Stimulated activated CD8-positive, alpha-beta memory T cell treated with anti-CD3 and anti-CD28 coated beads, Interleukin-15, amount 100 ng/mL, for 4 hours (primary cell): ENCODE data around the gene ENO2.

Experiments used
- DNase-seq, 2 donors: peaks; one replicate each; pipeline ENCODE4 v3.0.0-alpha.2; 2020; ENCODE audit warnings: low read depth in 2 of 2

The ENO2 gene

DNA sequence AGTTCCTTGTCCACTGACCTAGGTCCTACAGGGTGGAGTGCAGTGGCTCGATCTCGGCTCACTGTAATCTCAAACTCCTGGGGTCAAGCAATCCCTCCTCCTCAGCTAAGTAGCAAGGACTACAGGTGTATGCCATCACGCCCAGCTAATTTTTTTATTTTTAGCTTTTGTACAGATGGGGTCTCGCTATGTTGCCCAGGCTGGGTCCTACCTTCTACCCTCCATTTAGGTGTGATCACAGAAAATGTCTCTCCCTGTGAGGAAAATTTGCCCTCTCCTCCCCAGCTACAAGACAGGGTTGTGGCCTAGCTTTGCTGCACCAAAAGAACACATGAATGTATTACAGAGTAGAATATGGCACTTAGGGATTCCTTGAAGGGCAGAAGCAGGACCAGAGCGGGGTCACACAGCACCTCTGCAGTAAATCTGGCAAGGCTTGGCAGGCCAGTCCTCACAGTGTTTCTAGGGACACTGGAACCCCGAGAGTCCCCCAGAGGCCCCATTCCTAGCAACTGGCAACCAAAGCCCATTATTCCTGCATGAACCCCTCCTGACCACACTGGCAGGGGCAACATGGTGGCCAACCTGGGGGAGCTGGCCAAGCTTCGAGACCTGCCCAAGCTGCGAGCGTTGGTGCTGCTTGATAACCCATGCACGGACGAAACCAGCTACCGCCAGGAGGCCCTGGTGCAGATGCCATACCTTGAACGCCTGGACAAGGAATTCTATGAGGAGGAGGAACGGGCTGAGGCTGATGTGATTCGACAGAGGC, 2.0 kb upstream of the ENO2 start:
- DNase-seq = no peak

DNA sequence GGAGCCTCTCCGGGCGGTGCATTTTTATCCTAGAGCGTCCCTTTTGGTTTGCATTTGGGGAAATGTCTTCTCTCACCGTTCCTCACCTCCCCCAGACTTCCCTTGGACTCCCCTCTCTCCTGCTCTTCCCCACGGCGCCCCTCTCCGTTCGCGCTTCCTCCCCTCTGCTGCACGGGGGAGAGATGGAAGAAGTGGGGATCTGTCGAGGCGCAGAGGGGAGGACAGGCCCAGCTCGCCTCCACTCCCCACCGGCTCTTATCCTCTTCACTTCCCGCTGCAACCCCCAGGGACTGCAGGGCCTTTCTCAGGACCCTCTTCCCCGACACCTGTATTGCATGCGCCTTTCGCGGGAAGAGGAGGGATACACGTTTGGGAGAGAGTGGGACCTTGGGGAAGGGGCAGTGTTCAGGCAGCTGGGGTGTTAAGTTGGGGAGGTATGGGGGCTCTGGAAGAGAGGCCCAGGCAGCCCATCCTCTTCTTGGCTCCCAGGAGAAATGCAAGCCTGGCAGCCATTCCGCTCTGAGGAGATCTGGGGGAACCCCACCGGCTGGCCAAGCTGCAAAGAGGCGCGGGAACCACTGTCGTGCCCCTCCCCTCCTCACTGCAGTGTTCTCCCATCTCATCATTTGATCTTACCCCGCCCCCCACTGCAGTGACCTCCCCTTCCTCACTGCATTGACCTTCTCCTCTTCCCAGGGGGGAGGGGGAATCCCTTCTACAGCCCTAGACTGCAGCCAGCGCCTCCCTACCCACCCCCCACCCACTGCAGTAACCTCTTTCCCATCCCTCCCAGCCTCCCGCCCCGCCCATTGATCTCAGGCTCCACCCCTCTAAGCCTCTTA, 788 bp downstream of the ENO2 start:
- DNase-seq = no peak

DNA sequence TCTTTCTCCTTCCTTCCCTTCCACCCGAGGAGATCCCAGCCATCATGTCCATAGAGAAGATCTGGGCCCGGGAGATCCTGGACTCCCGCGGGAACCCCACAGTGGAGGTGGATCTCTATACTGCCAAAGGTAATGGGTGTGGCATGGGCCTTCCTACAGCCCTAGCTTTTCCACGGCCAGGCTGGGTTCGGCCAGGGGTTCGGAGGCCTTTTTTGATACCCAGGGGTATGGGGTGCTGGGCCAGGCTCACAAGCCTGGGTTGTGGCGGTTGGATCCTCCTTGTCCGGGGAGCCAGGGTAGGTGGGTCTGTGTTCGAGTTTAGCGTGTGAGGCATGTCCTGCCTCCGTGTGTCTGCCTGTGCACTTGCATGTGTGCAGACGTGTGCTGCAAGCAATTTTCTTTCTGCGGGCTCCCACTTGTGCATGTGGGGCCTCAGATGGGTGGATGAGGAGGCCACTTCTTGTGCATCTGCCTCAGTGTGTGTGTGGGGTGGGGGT, 1.5 kb downstream of the ENO2 start:
- DNase-seq = no peak

DNA sequence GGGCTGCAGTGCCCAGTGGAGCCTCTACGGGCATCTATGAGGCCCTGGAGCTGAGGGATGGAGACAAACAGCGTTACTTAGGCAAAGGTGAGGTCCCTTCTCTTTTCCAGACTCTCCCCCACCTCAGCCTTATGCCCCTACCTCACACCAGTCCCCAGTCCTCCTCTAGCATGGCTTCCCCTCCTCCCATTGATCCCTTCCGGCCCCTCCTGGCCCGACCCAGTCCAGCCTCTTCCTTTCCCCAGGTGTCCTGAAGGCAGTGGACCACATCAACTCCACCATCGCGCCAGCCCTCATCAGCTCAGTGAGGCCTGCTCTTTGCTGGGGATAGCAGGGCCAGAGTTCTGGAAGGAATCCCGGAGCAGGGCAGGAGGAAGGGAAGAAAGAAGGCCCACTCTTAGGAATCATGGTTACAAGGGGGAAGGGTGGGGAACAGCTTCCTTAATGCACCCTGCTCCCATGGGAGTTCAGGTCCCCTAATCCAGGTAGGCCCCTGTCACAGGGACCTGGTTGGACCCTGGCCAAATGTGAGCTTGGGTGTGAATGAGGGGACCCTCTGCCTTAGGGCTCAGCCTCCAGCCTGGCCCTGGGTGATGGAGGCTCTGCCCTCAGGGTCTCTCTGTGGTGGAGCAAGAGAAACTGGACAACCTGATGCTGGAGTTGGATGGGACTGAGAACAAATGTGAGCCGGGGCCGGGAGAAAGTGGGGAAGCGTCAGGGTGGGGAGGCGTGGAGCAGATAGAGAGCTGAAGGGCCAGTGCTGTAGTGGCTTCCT, 2.2 kb downstream of the ENO2 start:
- no peak for DNase-seq

DNA sequence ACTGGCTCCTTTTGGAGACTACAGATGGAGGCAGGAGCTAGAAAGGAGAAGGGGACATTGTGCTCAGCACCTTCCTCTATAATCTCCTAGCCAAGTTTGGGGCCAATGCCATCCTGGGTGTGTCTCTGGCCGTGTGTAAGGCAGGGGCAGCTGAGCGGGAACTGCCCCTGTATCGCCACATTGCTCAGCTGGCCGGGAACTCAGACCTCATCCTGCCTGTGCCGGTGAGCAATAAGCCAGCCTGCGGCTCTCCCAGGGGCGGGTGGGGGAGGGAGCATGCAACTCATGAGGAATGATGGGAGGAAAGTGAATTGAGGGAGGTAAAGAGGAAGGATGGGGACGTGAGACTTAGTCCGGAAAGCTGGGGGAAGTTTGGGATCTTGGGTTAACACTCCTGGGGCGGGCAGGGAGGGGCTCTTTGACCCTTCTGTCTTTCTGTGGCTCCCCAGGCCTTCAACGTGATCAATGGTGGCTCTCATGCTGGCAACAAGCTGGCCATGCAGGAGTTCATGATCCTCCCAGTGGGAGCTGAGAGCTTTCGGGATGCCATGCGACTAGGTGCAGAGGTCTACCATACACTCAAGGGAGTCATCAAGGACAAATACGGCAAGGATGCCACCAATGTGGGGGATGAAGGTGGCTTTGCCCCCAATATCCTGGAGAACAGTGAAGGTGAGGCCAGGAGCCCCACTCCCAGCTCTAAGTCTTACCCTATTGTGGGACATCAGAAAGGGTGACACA, 3.3 kb downstream of the ENO2 start:
- DNase-seq = no peak

DNA sequence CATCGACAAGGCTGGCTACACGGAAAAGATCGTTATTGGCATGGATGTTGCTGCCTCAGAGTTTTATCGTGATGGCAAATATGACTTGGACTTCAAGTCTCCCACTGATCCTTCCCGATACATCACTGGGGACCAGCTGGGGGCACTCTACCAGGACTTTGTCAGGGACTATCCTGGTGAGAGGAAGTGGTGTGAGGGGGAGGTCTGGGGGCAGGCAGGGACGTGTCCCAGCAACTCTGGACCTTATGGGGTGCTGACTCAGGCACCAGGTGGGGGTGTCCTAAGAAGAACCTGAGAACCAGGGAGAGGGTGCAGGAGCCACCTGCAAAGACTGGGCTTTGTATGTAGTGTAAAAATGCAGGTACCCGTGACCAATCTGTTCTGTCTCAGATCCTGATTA, 5.2 kb downstream of the ENO2 start:
- no peak for DNase-seq

DNA sequence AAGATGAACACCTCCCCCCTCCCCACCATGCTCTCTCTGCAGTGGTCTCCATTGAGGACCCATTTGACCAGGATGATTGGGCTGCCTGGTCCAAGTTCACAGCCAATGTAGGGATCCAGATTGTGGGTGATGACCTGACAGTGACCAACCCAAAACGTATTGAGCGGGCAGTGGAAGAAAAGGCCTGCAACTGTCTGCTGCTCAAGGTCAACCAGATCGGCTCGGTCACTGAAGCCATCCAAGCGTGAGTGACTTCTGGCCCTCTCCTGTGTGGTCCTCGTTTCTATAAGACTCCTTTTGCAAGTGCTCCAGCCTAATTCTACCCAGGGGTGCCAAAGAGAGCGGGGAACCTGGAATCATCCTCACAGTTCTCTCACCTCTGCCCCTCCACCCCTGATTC, 7.2 kb downstream of the ENO2 start:
- no peak for DNase-seq

DNA sequence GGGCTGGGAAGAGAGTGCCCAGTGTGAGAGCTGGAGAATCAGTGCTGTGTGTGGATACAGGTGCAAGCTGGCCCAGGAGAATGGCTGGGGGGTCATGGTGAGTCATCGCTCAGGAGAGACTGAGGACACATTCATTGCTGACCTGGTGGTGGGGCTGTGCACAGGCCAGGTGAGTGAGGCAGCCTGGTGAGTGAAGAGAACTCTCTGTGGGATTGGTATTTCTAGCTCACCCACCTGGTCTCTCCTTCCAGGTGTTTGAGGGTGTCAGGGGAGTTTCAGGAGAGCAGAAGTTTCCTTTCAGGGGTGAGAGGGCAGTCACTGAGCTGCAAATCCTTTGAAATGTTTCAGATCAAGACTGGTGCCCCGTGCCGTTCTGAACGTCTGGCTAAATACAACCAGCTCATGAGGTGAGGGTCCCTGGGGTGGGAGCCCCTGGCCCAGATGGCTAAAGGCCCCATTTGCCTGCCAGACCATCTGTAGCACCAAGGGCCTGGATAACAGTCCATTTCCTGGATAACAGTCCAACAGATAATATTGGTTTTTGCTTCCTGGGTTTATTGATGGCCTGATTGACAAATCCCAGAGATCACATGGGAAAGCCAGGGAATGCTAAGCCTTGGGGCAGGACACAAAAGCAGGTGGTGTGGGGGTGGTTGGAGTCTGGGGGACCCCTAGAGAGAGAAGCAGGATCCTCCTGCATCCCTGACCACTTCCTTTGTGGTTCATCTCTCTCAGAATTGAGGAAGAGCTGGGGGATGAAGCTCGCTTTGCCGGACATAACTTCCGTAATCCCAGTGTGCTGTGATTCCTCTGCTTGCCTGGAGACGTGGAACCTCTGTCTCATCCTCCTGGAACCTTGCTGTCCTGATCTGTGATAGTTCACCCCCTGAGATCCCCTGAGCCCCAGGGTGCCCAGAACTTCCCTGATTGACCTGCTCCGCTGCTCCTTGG, 7.9 kb downstream of the ENO2 start:
- DNase-seq = no peak

DNA sequence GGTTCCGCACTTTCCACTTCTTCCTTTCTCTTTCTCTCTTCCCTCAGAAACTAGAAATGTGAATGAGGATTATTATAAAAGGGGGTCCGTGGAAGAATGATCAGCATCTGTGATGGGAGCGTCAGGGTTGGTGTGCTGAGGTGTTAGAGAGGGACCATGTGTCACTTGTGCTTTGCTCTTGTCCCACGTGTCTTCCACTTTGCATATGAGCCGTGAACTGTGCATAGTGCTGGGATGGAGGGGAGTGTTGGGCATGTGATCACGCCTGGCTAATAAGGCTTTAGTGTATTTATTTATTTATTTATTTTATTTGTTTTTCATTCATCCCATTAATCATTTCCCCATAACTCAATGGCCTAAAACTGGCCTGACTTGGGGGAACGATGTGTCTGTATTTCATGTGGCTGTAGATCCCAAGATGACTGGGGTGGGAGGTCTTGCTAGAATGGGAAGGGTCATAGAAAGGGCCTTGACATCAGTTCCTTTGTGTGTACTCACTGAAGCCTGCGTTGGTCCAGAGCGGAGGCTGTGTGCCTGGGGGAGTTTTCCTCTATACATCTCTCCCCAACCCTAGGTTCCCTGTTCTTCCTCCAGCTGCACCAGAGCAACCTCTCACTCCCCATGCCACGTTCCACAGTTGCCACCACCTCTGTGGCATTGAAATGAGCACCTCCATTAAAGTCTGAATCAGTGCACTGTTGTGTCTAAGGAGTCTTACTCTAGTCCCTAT, 8.8 kb downstream of the ENO2 start:
- no peak for DNase-seq

DNA sequence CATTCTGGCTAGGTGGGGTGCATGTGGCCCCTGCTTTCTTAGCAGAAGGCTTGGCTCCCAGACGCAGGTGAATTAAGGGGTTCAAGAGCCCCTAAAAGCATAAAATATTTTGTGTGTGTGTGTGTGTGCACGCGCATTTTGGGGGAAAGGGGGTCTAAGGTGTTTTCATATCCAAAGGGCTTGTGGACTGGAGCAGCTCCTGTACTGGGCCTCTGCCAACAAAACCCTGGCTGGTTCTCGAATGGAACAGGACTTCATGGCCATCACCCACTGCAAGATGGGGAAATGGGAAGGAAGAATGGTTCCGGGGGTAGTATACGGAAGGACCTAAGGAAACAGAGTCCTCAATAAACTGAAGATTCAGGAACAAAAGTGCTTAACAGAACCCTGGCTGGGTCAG, 9.5 kb downstream of the ENO2 start:
- DNase-seq = no peak

DNA sequence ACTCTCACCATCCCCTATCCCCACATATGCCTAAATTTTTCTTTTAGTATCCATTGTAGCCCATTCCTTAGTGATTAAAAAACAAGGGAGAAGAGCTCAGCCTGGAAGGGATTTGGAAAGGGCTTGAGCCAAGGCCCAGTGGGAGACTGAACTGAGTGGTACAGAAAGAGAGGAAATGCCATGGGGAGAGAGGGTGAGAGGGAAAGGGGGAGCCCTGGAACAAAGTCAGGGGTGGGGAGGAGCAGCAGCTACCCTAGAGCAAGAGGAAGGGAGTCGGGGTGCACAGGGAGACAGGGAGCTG, 10.8 kb downstream of the ENO2 start:
- no peak for DNase-seq

DNA sequence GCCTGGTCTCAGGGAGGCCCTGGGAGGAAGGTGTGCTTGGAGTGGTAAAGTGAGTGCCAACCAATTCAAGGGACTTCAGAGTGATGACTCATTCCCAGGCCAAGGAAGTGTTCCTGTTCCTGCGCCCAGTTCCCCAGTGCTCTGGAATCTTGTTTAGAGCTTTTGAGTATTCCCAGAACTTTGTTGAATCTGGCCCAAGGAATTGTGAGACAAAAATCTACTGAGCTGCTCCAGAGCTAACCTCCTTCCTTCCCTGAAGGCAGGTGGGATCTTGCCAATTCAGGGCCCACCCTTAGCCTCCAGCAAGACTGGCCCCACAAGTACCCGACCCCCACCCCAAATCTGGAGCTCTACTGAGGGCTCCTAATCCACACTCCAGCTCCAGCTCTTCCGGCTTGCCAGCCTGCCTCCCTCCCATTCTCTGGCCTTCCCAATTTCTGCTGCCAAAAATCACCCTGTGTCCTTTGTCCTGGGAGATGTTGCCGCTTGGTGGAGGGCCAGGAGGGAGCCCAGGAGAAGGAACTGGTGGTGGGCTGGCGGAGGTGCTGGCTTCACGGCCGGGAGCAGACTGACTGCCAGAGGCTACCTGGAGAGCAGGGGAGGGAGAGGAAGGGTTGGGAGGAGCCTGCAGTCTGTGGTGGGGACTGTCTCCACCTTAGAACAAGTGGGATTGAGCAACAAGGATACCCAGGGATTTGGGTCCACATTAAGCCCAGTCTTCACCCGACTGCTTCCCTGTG, 11.3 kb downstream of the ENO2 start:
- no peak for DNase-seq

DNA sequence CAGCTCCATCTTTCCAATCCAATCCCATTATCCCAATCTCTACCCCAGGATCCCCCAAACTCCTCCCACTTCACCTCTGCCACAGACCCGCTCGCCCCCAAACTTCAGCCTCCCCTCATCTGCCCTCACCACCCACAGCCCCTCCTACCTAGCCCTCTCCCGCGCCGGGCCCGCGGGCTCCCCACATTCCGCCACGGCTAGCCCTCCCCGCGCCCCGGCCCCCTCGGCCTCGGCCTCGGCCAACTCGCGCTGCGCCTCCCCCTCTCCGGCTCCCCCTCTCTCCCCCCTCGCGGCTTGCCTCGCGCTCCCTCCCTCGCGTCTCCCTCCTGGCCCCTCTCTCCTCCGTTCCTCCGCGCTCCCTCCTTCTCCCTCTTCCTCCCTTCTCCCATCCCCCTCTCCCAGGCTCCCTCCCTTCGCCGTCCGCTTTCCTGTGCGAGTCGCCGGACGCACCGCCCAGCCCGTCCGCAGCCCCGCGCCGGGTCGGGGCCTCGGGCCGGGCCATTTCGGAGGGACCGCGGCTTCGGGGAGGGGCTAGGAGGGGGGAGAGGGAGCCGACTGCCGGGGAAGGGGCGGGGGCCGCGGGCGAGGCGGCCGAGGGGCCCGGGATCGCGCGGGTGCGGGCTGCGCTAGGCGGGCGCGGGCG, 13.1 kb downstream of the ENO2 start, which contains the start of gene ATN1:
TSS of gene ATN1 (plus strand) at position 581 of the 643 bp plus-strand sequence. CDS start 6,043 bp downstream, outside the sequence.
- no peak for DNase-seq

DNA sequence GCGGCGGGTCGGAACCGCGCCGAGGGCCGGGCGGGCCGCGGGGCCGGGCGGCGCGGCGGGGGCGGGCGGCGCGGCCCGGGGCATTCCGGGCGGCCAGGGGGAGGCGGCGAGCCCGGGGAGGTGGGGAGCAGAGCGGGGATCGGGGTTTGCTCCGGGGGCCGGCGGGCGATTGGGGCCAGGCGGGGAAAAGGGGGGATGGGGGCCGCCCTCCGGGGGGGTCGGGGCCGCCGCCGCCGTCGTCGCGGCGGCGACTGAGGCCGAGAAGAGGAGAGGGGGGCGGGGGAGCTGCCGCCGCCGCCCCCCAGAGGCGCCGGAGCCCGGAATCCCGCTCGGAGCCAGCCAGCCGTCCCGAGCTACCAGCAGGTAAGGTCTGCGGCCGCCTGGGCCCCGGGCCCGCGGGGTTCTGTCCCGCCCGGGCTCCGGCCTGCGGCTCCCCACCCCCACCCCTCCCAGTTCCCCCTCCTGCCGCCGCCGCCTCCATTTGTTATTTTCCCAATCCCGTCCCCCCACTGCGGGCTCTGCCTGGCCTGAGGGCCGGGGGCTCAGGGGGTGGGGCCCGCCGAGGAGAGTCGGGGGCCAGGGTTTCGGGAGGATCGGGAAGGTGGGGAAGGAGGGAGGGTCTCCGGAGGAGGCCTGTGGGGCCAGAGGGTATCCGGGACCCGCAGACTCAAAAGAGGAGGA, 13.8 kb downstream of the ENO2 start:
- DNase-seq = no peak

DNA sequence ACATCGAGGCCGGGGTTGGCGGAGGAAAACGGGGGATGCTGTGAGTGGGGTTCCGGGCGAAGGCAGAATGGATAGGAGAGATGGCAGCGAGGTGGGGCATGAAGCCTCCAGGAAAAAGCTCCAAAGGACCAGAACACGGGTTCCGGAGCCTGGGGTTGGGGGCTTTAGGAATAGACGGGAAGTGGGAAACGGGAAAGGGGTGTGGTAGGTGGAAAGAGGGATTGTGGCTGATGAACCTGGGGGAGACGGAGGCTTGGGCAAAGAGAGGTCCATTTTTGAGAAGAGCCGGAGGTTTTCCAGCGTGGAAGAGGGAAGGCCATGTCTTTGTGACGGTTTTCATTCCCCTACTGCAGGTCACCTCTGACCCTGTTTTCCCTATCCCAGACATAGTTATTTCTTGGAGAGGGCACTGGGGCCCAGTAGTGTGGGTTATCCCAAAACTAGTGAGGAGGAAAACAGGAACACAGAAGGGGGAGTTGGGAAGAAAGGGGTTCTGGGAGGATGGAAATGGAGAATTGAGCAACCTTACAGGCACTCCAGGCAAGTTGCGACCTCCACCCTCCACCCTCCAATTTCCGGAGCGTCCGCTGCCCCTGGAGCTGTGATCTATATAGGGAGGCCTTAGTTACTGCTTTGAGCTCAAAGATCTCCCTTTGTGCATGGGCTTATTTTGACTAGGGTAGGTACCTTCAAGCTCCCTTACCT, 14.5 kb downstream of the ENO2 start:
- DNase-seq = no peak

DNA sequence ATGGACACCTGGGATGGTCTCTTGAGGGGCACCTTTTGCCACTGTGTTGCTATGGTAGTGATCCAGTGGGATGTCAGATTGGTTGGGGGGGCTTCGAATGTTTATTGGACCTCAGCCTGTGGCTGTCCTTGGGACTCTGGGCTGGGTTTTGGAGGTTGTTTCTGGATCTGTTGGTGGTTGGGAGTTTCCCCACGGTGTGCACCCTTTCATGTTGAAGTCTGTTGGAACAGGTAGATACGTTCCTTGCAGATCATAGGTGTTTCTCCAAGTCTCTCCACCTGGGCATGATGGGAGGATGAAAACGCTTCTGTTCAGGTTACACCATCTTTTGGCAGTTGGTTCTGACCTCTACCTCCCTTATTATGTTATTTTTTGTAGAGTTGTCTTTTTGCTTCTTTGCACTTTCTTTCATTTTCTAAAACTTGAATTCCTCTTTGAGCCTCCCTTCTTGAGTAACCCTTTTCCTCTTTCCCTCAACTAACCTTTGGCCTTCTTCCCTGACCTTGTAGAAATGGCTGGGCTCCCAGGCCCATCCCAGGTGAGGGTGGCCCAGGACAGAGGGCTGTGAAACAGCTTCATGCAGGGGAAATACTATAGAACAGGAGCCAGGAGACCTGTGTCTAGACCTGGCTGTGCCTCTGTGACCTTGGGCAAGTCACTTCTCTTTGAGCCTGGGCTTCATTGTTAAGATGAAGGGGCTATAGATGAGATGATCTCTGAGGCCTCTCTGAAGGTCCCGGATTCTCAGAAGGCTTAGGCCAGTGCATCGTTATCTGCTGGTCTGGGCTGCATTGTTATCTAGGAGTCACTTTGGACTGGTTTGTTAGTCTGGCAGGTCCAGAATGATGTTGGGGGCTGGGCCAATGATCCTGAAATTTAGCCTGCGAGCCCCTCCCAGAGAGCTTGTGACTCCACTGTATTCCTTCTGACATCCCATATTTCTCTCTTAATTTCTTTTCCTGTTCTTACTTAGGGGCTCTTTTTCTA, 15.4 kb downstream of the ENO2 start:
- no peak for DNase-seq
